Vagina (tissue), 2 donors: ENCODE results near the gene PIGQ. TPM values are rescaled to one million over a fixed set of nuclear protein-coding genes. Genes with fewer than 3 reads are reported as not detected.

Experiments used
- DNase-seq, 2 donors: peaks; one replicate each; pipeline ENCODE4 v3.0.0-alpha.2; 2017; ENCODE audit errors: extremely low spot score in 2 of 2
- H3K27ac ChIP-seq: fragments of 200-600 bp; sonication (generic); one replicate; pipeline ENCODE4 v1.5.1; 2019
- H3K27me3 ChIP-seq: fragments of 200-600 bp; sonication (generic); one replicate; pipeline ENCODE4 v1.5.1; 2019
- H3K36me3 ChIP-seq, 2 donors: fragments of 200-600 bp; sonication (generic); one replicate each; pipeline ENCODE4 v1.5.1; 2017 to 2019
- H3K4me1 ChIP-seq: fragments of 200-600 bp; sonication (generic); one replicate; pipeline ENCODE4 v1.5.1; 2019
- H3K4me3 ChIP-seq, 2 donors: fragments of 200-600 bp; sonication (generic); 1 replicate in 1 of 2; 2 replicates in 1 of 2; pipeline ENCODE4 v1.5.1; 2016 to 2019
- H3K9me3 ChIP-seq: fragments of 200-600 bp; sonication (generic); one replicate; pipeline ENCODE4 v1.5.1; 2019
- POLR2A ChIP-seq, 2 donors: fragments of 450-650 bp; IDR thresholded peaks; one replicate each; pipeline ENCODE4 v1.6.1; 2017; ENCODE audit warnings: antibody characterized with exemption in 2 of 2, mild to moderate bottlenecking in 2 of 2, moderate library complexity in 2 of 2
- POLR2AphosphoS5 ChIP-seq, 2 donors: sonication (generic); formaldehyde crosslinking; IDR thresholded peaks; one replicate each; pipeline ENCODE4 v1.9.0; 2017; ENCODE audit warnings: antibody characterized with exemption in 2 of 2, mild to moderate bottlenecking in 2 of 2, low read depth in 1 of 2; ENCODE audit not compliant: insufficient read depth in 1 of 2
- intact Hi-C: fragments of 100-400 bp; cut with DNase I; formaldehyde crosslinking; loops from one replicate; pipeline ENCODE4 v1.15.1; 2023
- total RNA-seq: library from RNA; depleted of rRNA; stranded (reverse); fragments of >200 nt; gene quantifications from one replicate; pipeline ENCODE4 v1.2.3, GENCODE V29; 2016
- TF ChIP-seq, protein P1 (sequence below), 3 experiments: fragments of 450-650 bp in 2 of 3; fragments of 200-600 bp in 1 of 3; sonication (generic) in 1 of 3; IDR thresholded peaks; one replicate each; pipeline ENCODE4 v1.5.1; 2017 to 2019; ENCODE audit warnings: antibody characterized with exemption in 3 of 3, mild to moderate bottlenecking in 2 of 3, moderate library complexity in 2 of 3

PIGQ gene
- total RNA-seq, 1 donor from 2014 or later, result 26.0 TPM

DNA sequence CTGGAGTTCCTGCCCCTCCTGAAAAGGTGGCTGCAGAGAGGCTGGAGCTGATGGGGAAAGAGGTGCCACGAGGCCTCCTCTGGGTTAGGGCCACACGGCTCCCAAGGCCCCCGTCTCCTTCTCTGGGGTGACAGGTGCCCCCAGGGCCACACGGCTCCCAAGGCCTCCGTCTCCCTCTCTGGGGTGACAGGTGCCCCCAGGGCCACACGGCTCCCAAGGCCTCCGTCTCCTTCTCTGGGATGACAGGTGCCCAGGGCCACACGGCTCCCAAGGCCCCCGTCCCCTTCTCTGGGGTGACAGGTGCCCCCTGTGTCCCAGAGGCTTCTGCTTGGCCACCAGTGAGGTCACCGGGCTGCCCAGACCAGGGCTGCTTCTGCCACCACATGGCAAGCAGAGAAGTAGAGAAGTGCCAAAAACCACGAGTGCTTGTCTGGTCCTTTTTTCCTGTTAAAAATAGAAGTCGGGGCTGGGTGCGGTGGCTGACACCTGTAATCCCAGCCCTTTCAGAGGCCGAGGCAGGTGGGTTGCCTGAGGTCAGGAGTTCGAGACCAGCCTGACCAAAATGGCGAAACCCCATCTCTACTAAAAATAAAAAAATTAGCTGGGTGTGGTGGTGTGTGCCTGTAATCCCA, 38.2 kb upstream of the PIGQ start:
- DNase-seq, result no peak
- Histone ChIP-seq H3K27me3 (no peaks in the 10 kb centered on the region), H3K9me3 (no peaks in the 10 kb centered on the region), H3K4me1 (peaks cover 59% of the 10 kb centered on the region), H3K36me3 (no peaks in the 10 kb centered on the region), H3K4me3 (no peak overlapping the region), H3K27ac (no peak overlapping the region)
- TF ChIP-seq, protein P1, sequence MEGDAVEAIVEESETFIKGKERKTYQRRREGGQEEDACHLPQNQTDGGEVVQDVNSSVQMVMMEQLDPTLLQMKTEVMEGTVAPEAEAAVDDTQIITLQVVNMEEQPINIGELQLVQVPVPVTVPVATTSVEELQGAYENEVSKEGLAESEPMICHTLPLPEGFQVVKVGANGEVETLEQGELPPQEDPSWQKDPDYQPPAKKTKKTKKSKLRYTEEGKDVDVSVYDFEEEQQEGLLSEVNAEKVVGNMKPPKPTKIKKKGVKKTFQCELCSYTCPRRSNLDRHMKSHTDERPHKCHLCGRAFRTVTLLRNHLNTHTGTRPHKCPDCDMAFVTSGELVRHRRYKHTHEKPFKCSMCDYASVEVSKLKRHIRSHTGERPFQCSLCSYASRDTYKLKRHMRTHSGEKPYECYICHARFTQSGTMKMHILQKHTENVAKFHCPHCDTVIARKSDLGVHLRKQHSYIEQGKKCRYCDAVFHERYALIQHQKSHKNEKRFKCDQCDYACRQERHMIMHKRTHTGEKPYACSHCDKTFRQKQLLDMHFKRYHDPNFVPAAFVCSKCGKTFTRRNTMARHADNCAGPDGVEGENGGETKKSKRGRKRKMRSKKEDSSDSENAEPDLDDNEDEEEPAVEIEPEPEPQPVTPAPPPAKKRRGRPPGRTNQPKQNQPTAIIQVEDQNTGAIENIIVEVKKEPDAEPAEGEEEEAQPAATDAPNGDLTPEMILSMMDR (IDR thresholded peaks at IDR 0.05), result no peak
- TF ChIP-seq POLR2AphosphoS5 (IDR thresholded peaks at IDR 0.05; ENCODE audit: insufficient read depth in 1 of 2, low read depth in 1 of 2) (no peak), POLR2A (IDR thresholded peaks at IDR 0.05) (no peak)
- intact Hi-C loops, result no loop called here

DNA sequence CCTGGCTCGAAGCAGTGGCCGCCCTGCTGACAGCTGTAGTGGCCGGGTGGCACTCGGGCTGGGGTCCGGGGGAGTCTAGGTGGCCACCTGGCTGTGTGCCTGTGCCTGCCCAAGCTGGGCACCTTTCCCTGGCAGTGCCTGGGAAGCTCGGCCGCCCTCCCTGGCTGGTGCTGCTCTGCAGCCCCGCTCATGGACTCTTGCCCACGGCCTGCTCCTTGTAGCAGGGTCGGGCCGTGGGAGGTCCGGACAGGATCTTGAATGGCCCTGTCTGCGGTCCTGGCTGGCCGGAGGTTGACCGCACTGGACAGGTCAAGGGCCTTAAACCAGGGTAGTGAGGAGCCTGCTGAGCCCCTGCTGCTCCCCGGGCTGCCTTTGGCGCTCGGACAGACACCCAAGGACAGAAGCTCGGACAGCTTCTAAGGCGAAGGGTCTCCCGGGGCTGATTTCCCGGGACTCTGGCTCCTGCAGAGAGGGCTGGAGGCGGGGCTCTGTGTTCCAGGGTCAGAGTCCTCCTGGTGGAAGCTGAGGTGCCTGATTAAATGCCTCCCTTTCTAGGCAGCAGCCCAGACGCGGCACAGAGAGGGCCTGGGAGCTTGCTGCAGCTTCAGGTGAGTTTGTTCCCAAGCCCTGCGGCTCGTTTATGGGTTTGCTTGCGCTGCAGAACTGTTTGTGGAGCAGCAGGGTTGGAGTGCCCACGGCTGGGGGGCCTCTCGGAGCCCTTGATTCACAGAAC, 36.2 kb upstream of the PIGQ start:
- TF ChIP-seq, protein P1 (IDR thresholded peaks at IDR 0.05), result no peak
- TF ChIP-seq POLR2AphosphoS5 (IDR thresholded peaks at IDR 0.05; ENCODE audit: insufficient read depth in 1 of 2, low read depth in 1 of 2) (no peak), POLR2A (IDR thresholded peaks at IDR 0.05) (no peak)
- Histone ChIP-seq H3K27ac (no peak overlapping the region), H3K36me3 (peaks cover 0 to 13% of the 10 kb centered on the region in 2 donors), H3K9me3 (no peaks in the 10 kb centered on the region), H3K4me1 (peaks cover 51% of the 10 kb centered on the region), H3K4me3 (no peak overlapping the region), H3K27me3 (no peaks in the 10 kb centered on the region)
- no peak for DNase-seq
- intact Hi-C loops, result no loop called here

DNA sequence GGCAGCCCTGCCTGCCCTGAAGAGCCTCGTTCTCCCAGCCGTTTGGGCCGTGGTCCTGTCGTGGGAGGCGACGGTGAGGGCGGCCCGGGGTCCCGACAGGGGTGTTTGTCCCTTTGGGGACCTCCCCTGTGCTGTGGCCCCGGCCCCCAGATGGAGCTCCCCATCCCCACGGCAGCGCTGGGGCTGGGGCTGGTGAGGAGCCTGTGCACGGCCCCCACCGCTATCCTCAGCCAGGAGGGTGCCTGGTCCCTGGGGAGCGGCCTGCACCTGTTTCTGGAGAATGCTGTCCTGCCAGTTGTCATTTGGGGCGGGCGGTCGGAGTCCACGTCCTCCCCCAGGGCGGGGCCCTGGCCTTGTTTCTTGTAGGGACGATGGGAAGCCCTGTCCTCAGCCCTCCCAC, 35.6 kb upstream of the PIGQ start:
- TF ChIP-seq POLR2A (IDR thresholded peaks at IDR 0.05) (no peak), POLR2AphosphoS5 (IDR thresholded peaks at IDR 0.05; ENCODE audit: insufficient read depth in 1 of 2, low read depth in 1 of 2) (no peak)
- TF ChIP-seq, protein P1 (IDR thresholded peaks at IDR 0.05), result no peak
- H3K4me1 ChIP-seq, result peaks cover 45% of the 10 kb centered on the region
- no peak overlapping the region for H3K27ac ChIP-seq
- H3K36me3 ChIP-seq, result peaks cover 0 to 16% of the 10 kb centered on the region in 2 donors
- H3K9me3 ChIP-seq, result no peaks in the 10 kb centered on the region
- no peak overlapping the region for H3K4me3 ChIP-seq
- H3K27me3 ChIP-seq, result no peaks in the 10 kb centered on the region
- DNase-seq, result no peak
- intact Hi-C loops, result no loop called here

DNA sequence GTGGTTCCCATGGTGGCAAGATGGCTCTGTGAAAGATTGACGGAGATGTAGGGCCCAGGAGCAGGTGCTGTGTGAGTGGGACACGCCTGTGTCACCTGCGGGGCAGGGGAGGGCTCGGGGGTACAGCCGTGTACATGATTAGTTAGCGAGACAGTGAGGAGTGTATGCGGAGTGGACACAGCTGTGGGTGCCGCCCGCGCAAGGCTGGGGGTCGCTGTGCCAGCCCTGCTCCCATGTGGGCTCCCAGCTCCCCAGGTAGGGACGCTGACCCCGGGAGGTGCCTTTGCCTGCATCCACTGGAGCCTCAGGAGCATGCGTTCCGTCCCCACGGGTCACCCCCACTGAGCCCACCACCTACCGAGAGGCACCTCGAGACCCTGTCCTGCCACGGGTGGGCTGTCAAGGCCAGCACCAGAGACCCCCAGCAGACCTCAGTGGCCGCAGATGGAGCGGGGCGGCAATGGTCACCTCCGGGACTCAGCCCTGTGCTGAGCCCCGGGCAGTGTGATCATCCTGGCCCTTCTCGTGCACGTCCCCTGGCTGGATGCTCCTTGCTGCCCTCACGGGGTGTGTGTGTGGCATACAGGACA, 34.8 kb upstream of the PIGQ start:
- Histone ChIP-seq H3K4me1 (peaks cover 37% of the 10 kb centered on the region), H3K27me3 (no peaks in the 10 kb centered on the region), H3K27ac (no peak overlapping the region), H3K4me3 (no peak overlapping the region), H3K9me3 (no peaks in the 10 kb centered on the region), H3K36me3 (peaks cover 0 to 16% of the 10 kb centered on the region in 2 donors)
- intact Hi-C loops, result no loop called here
- no peak for DNase-seq
- TF ChIP-seq, protein P1 (IDR thresholded peaks at IDR 0.05), result no peak
- no peak for TF ChIP-seq POLR2A (IDR thresholded peaks at IDR 0.05)
- no peak for TF ChIP-seq POLR2AphosphoS5 (IDR thresholded peaks at IDR 0.05; ENCODE audit: insufficient read depth in 1 of 2, low read depth in 1 of 2)
